NCI-H1417 (cell line): ENCODE results near the gene ZFP28.
A peak's percentile ranks its signal among the peaks of the same experiment; 100 is the strongest.

ENCODE experiments used
- DNase-seq, 3 experiments: peaks; one replicate each; lab custom pipeline; 2025; lab: John Stamatoyannopoulos, UW

The ZFP28 gene

DNA sequence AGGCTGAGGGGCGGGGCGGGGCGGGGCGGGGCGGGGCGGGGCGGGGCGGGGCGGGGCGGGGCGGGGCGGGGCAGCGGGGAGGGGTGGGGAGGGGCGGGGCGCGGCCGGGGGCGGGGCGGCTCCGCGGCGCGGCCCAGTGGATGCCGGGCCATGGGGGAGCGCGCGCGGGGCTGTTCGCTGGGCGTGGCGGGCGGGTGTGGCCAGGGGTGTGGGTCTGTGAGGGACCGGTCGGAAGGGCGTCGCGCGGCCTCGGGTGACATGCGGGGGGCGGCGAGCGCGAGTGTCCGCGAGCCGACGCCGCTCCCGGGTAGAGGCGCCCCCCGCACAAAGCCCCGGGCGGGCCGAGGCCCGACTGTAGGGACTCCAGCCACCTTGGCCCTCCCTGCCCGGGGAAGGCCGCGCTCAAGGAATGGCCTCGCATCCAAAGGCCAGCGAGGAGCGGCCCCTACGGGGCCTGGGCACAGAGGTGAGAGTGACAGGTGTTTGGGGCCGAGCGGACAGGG lies at the start of gene ZFP28:
Gene ZFP28, plus strand, starts transcription at position 188 of the 503 bp plus-strand sequence. Its CDS starts 71 bp downstream, at position 259.
- peak in 2 of 3 experiments; percentile 84 to 86 for DNase-seq

DNA sequence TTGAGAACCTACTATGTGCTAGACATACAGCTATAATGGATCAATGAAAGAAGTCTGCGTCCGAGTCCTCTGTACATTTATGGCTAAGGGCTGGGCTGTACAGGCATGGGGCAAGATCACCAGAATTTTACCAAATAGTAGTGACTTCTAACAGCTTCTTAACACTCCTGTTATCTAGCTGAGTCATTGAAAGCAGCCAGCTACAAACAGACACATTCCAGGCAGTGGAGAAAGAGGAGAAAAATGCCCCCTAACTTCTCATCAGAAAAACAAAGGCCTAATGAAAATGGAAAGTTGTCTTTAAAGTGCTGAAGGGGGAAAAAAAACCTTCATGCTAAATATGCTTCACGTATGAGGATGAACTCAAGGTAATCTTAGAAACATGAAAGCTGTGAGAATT lies 47.3 kb upstream of the ZFP28 start:
- no peak for DNase-seq

DNA sequence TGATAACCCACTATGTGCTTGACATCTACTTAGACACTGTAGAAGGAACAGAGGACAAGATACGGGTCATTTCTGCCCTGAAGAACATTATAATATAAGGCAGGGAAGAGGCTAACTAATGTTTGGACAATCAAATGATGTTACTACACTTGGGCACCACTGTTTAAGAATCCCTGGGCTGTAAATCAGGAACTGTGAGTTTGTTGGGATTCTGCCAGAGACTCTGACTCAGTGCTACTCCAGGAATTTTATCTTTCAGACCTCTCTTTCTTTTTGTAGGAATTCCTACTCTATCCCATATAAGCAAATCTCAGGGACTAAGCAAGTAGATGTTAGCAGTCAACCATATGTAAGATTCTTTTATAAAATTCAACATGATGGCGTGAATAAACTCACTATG lies 34.2 kb upstream of the ZFP28 start:
- no peak for DNase-seq

DNA sequence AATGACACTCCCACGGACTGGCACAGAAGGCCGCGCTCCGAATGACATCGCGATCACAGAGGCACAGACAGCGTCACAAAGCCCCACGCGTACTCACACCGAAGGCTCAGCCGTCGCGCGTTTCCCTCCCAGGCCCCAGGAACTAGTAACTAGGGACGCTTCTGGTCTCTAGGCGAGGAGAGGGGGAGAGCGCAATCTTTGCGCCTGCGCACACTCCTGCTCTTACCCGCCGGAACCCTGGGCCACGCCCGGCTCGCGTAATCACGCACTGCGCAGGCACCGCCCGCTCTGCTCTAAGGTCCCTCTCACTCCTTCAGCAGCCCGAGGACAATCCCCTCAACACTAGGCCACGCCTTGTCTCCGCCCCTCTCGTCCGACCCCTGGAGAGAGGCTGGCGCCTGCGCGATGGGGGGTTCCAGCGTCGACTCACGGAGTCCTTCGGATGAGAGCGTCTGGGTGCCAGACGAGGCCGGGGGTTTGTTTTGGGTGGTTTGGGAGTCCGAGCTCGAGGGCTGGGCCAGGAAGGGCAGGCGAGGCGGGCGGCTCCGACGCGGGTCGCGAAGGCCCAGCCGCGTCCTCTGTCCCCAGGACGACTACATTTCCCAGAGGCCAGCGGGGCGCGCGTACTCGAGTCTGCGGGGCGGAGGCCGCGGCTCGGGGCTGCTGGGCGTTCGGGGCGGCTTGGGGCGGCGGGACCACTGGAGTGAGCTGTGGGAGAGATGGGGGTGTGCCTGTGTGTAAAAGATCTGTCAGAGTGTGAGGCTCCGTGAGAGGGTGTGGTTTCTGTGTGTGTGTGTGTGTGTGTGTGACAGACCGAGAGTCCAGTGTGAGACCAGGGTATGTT lies 31.1 kb upstream of the ZFP28 start, which contains the start of gene ZNF471:
Gene ZNF471, plus strand, starts transcription at position 410 of the 844 bp plus-strand sequence. CDS start 3,717 bp downstream, outside the sequence.
- peak; percentile 77 to 98 (median 94) for DNase-seq

DNA sequence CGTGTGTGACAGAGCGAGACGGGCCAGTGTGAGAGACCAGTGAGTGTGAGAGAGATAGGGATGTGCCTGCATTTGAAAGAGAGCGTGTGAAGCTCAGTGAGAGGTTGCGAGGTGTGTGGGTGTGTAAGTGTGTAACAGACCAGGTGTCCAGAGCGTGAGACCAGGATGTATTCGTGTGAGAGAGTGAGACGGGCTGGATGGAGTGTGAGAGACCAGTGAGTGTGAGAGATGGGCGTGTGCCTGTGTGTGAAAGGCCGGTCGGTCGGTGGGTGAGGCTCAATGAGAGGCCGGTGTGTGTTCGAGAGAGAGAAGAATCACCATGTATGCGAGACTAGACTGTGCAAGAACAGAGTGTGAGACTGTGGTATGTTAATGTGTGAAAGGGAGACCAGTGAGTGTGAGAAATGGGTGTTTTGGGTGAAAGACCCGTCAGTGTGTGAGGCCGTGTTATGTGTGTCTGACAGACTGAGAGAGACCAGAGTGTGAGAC lies 30.4 kb upstream of the ZFP28 start:
- no peak for DNase-seq

DNA sequence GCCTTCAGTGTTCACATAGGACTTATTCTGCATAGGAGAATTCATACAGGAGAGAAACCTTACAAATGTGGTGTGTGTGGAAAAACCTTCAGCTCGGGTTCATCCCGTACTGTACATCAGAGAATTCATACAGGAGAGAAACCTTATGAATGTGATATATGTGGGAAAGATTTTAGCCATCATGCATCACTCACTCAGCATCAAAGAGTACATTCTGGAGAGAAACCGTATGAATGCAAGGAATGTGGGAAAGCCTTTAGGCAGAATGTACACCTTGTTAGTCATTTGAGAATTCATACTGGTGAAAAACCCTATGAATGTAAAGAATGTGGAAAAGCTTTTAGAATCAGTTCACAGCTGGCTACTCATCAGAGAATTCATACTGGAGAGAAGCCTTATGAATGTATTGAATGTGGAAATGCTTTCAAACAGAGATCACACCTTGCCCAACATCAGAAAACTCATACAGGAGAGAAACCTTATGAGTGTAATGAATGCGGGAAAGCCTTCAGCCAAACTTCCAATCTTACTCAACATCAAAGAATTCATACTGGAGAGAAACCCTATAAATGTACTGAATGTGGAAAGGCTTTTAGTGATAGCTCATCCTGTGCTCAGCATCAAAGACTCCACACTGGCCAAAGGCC lies 13.4 kb upstream of the ZFP28 start:
- no peak for DNase-seq

DNA sequence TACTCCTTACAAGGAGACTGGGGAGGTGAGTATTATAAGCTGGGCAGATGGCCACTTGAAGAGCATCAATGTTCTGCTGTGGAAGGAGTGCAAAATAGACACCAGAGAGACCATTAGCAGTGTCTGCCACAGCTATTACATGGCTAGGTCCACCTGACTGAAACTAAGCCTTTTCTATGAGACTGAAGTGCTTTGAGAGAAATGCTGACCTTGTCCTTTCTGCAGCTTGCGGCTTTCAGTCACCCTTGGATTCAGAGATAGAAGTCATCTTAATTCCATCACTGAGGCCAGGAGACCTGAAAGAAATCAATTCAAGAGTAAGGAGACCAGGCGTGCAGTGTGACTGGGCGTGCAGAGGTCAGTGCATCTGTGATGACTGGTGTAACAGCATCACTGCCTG lies 1.3 kb upstream of the ZFP28 start:
- no peak for DNase-seq

DNA sequence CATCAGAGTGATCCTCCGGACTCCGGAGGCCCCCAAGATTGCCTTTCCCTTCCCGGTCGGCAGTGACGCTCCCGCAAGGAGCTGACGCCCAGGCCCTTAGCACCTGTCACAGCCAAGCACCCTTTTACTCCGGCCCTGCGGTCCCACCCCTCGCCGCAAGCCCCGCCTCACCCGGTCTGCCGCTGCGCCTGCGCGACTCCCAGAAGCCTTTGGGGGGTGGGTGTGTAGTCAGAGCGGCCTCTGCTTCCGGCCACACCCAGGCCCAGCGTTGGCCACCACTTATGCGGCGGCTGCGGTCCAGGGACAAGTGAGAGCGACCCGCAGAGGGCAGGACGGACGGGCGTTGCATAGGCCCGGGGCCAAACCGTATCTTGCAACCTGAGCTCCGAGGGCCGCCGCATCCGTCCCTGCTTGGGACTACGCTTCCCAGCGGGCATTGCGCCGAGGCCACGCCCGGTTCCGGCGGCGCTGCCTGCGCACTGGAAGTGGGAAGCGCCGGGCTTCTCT lies 441 bp upstream of the ZFP28 start:
- peak; percentile 54 to 96 (median 94) for DNase-seq

DNA sequence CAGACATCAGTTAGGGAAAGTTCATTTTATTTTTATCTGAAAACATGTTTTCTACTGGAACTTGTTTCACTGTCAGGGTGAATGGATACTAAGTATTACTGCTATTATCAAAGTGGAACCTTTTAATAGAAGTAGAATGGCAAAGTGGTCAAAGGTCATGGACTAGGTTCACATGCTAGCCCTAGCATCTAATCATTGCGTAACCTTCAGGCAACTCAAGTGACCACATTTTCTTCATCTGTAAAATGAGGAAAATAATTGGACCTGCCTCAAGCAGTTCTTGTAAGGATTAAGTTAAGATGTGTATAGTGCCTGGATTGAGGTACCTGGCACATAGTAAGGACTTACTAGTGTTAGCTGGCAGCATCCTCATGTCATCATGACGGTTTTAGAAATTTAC lies 5.0 kb downstream of the ZFP28 start:
- no peak for DNase-seq

DNA sequence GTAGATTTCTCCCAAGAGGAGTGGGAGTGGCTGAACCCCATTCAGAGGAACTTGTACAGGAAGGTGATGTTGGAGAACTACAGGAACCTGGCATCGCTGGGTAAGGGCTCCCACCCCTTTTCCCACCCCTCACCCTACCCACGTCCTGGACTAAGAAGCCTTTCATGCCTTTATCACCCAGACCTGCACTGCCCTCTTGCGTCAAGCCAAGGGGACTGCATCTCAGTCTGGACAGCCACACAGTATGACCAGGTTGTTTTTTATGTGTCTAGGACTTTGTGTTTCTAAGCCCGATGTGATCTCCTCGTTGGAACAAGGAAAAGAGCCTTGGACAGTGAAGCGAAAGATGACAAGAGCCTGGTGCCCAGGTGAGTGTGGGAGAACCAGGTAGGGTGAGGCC lies 8.8 kb downstream of the ZFP28 start:
- no peak for DNase-seq

DNA sequence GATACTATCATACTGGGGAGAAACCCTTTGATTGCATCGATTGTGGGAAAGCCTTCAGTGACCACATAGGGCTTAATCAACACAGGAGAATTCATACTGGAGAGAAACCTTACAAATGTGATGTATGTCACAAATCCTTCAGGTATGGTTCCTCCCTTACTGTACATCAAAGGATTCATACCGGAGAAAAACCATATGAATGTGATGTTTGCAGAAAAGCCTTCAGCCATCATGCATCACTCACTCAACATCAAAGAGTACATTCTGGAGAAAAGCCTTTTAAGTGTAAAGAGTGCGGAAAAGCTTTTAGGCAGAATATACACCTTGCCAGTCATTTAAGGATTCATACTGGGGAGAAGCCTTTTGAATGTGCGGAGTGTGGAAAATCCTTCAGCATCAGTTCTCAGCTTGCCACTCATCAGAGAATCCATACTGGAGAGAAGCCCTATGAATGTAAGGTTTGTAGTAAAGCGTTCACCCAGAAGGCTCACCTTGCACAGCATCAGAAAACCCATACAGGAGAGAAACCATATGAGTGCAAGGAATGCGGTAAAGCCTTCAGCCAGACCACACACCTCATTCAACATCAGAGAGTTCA lies 15.6 kb downstream of the ZFP28 start:
- DNase-seq, result no peak

DNA sequence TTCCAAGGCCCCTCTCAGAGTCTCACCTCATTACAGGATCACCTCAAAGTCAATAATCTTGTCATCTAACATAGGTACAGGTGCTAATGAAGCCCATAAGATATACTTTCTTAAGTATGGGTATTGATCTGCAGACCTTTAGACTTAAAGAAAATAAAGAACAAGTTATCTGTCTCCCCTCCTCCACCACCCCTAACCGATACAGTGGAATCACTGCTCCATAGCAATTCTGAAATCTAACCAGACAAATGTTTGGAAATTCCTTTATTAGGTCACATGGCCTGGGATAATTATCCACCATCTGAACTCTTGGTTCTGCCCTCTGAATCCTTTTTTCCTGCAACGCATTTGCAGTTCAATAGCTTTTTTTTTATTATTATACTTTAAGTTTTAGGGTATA lies 24.0 kb downstream of the ZFP28 start:
- no peak for DNase-seq

DNA sequence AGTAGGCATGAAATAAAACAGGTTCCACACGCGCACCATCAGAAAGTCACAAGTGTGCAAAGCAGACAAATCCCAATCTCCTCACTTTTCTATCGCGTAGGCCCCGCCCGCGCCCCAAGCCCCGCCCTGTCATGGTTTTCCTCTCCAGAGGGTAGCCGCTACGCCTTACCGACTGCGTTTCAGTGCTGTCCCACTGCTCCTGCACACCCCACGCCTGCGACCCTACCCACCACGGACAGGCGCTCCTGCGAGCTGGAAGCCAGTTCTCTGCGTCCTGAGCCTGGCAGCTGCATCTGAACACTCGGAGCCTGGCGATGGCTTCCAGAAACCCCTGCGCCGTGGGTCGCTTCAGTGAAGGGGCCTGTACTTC lies 28.1 kb downstream of the ZFP28 start:
- DNase-seq, result no peak

DNA sequence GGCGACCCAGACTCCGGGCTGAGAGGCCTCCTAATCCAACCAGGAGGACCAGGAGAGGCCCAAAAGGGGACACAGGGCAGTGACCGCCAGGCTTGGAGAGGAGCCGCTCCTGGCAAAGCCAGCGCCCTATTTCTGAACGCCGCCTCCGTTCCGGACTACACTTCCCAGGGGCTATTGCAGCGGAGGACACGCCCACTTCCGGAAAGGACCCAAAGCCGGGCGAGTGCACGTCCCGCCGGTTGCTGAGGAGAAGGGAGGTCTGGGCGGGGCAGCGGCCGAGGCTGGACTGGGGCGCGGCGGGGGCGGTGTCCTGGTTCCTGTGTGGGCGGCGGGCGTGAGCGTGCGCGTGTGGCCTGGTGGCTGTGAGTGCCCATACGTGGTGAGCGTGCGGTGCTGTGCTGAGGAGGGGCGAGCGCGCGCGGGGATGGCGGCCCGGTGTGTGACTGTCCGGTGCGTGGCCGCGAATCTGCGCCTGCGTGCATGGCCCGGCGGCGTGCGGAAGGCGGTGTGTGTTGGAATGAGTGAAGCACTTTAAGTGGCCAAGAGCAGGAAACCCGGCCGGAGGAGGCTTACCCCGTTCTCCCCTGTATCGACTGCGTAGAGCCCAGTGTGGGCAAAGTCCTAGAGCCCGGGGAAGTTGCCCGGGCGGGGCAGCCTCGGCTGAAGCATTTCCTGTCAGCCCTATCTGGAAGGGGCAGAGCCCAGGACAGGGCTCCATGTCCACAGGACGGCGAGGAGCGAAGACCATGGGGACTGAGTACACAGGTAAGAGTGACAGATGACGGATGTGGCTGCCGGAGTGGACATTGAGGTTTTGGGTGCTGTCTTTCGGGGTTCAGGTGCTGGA lies 28.7 kb downstream of the ZFP28 start, which contains the start of gene ZNF470:
Gene ZNF470, plus strand, starts transcription at position 195 of the 847 bp plus-strand sequence. CDS start 2,844 bp downstream, outside the sequence.
- DNase-seq, result peak; percentile 60 to 83 (median 80)

DNA sequence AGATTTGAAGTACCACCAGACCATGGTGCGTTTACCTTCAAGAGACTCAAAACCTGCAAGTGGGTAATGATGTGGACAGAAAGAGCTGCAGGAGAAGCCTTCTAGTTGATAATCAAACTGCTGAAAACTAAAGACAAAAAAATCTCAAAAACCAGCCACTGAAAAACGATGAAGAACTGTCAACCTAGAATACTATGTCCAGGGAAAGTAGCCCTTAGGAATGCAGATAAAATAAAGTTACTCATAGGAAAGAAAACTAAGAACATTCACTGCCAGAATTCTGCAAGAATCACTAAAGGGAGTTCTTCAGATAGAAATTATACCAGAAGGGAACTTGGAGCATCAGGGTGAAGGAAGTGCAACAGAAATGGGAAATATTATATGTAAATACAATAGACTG lies 33.8 kb downstream of the ZFP28 start:
- no peak for DNase-seq

DNA sequence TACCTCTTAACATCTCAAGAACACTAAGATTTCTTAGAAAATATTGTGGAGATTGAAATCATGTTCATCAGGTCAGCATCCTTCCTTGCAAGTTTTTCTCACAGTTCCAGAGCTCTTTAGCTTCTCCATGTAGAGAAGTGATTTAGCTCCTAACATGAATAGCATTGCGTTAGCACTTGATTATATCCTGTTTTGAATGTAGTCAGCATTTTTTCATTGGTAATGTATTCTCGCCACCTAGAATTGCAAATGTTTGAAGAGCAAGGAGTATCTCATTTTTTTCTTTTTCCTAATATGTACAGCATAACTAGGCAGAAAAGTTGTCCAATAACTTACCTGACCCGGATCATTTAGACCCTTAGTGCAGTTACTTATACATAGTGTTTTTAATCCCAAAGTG lies 35.2 kb downstream of the ZFP28 start:
- DNase-seq, result no peak

DNA sequence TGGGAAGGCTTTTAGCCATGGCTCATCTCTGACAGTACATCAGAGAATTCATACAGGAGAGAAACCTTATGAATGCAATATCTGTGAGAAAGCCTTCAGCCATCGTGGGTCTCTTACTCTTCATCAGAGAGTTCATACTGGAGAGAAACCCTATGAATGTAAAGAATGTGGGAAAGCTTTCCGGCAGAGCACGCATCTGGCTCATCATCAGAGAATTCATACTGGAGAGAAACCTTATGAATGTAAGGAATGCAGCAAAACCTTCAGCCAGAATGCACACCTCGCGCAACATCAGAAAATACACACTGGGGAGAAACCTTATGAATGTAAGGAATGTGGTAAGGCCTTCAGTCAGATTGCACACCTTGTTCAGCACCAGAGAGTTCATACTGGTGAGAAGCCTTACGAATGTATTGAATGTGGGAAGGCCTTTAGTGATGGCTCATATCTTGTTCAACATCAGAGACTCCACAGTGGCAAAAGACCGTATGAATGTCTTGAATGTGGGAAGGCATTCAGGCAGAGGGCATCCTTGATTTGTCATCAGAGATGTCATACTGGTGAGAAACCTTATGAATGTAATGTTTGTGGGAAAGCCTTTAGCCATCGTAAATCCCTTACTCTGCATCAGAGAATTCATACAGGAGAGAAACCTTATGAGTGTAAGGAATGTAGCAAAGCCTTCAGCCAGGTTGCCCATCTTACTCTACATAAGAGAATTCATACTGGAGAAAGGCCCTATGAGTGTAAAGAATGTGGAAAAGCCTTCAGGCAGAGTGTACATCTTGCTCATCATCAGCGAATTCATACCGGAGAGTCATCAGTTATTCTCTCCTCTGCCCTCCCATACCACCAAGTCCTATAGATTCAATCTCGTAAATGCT lies 39.2 kb downstream of the ZFP28 start:
- DNase-seq, result no peak

DNA sequence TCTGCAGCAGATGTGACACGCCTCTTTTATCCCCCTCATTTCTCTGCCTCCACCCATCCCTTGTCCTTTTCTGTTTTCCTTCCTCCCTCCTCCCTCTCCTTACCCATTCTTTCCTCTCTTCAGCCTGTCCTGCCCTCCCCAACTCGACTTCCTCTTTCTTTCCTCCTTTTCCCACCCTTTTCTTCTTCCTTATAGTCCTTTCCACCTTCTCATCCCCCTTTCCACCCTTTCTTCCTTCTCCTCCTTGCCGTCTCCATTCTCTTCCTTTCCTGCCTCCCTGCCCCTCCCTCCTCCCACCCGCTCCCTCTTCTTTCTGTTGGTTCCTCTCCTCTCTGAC lies 55.7 kb downstream of the ZFP28 start:
- DNase-seq, result no peak

DNA sequence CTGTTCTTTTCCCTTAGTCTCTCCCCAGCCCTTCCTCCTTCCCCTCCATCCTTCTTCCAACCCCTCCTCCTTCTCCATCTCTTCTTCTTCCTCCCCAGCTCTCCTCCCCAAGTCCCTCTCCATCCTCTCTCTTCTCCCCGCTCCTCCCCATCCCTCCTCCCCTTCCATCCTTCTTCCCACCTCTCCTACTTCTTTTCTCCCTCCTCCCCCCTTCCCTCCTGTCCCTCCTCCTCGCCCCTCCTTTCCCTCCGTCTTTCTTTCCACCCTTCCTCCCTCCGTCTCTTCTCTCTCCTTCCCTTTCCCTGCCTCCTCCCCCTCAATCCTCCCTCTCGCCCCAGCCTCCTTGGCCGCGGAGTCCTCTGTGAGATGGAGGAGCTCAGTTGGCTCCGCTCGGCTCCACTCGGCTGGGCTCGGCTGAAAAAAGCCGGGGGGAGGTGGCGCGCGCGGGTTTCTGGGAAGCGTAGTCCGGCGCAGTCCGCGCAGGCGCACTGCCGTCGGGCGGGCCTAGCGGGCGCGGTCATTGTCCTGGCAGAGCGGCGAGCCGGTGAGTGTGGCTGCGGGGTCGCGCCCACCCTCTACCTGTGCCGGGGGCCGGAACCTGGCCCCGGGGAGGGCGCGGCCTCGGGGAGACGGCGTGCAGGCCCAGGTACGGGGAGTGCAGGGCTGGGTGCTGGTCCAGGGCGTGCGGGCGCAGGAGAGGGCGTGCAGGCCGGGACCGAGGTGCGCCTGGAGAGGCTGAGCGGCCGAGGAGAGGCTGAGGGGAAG lies 56.2 kb downstream of the ZFP28 start, which contains the start of gene ZNF71:
Gene ZNF71, plus strand, starts transcription at position 520 of the 765 bp plus-strand sequence. CDS start 6,257 bp downstream, outside the sequence.
- DNase-seq, result peak; percentile 83 to 89 (median 87)

DNA sequence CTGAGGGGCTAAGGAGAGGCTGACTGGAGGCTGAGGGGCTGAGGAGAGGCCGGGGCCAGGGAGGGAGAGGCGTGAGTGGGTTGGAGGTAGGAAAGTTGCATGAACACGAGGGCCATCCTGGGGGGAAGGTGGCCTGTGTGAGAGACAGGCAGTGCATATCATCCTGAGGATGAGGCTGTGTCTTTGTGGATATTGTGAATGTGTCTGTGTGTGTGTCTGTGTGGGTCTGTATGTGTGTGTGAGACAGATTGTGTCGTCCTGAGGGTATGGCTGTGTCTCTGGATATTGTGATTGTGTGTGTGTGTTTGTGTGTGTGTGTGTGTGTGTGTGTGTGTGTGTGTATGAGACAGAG lies 56.8 kb downstream of the ZFP28 start:
- DNase-seq, result no peak
